NCI-H524 treated with DMSO at 0.1 percent for 48 hours (cell line): ENCODE data around the gene LINGO1.

Experiments used
- DNase-seq: peaks from one replicate; lab custom pipeline; 2025; lab: John Stamatoyannopoulos, UW

Gene LINGO1

DNA sequence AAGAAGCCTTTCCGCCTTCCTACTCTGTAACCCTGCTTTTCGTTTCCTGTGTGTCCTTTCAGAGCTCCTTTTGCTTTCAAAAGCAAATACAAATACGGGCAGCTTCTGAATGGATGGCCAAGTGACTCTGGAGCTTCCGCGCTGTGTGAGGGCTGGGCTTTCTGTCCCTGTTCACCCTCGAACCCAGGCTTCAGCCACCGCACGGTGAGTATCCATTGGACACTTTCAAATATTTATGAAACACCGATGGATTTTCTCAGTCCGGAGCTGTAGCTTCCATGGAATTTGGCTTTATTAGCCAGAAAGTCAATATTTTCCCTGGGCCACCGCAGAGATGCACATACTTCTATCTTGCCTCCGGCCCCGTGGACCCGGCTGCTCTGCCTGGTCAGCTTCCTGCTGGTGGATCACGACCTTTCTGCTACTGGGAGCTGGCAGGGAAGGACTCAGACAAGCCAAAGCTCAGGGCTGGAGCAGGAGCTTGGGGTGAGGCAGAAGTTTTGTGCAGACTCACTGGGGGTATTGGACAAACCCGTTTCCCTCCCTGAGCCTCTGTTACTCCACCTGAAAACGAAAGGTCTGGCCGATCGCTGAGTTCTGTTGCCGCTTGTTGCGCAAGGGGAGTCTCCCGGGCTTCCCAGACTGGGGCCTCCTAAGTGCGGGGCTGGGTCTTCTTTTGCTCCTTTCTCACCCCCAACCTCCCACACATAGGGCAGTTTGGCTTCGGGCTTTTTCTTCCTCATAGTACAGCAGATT, 63.6 kb downstream of the LINGO1 start:
- no peak for DNase-seq

DNA sequence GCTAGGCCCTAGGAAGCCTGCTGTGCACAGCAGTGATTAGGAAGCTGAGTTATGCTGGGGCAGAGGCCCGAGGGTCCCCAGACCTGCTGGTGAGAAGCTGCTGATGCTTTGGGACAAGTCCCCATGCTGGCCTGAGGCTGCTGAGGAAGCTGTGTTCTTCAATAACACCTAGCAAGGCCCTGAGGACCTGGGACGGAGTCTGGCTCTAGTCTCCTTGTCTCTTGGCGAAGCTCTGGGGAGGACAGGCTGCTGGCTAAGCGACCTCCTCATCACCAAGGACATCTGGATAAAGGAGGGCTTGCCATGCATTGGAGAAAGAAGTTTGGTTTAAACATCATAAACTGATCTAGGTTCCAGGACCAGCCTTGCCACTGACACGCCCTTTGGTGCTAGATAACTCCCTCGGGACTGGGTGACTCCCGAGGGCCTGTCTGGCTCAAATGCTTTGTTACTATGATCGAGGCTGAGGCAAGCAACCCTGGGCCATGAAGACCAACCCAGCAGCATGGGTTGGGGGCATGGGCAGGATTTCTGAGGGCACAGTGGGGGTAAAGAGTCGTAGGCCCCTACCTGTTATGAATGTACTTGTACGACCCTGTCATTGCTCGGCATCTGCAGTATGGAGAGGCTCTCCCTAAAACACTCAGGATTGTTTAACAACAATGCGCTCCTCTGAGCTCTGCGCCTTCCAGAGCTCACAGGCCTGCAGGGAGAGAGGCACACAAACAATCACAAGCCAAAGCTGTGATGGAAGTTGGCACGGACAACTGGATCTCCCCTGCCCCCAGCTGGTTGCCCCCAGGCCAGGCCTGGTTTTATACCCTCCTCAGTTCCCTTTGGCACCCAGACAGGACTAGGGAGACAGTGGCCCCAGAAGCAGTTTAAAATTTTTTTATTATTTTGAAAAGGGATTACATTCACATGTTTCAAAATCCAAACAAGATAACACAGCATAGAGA, 64.4 kb downstream of the LINGO1 start:
- DNase-seq, result no peak

- DNase-seq, result no peak
Observed at GRCh38 chr15:77567202-77567601, 65.5 kb downstream of the LINGO1 start.

- DNase-seq, result no peak
Observed at GRCh38 chr15:77566092-77566491, 66.6 kb downstream of the LINGO1 start.

DNA sequence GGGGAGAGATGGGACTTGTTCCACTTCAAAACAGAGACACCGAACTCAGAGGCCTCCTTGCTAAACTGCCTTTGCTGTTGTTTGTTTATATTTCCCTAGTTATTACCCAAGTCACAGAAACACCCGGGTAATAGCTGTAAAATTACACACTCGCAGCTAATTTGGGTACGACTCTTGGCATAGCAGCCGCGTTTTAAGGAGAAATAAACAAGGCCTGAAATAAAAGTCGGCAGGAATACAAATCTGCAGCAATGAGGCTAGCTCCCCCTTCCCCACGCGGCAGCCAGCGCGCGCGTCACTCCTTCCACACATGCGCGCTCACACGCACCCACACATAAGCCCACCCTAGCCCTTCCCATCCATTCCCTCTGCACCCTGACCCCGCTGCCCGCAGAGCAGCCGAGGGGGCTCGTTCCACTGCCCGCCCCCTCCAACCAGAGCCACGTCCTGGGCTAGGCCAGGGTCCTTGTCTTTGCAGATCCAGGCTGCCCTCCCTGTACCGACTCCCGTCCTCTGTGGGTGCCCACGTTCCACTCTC, 67.3 kb downstream of the LINGO1 start:
- no peak for DNase-seq

DNA sequence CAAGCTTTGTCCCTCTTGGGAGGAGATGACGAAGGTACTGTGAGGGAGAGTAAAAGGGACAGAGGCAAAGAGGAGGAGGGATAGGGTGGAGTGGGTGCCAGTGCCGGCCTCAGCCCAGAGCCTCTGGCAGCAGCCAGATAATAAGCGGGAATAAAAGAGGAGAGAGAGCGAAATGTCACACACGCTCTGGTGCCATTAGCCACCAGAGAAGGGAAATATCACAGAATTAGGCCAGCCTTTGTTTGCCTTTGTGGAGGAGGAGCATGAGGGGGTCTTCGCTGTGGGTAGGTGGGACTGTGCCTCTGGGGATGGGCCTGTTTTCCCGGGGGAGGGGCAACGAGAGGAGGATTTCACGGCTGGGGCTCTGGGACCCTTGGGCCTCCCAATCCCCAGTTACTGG, 67.8 kb downstream of the LINGO1 start:
- no peak for DNase-seq

- no peak for DNase-seq
Observed at GRCh38 chr15:77564341-77564740, 68.4 kb downstream of the LINGO1 start.

- no peak for DNase-seq
Observed at GRCh38 chr15:77563623-77564156, 69.0 kb downstream of the LINGO1 start.
